NK-92 treated with Interleukin-12 subunit alpha and Interleukin-12 subunit beta, amount 100 ng/mL, for 24 hours (cell line): ENCODE data around the gene ERVK3-1.
"Not testable (repeated sequence)": the region's sequence is repeated elsewhere in the genome, so short reads cannot be mapped to it uniquely, and the experiment has no call there.

Source experiments
- DNase-seq: peaks from one replicate; lab custom pipeline; 2025; lab: John Stamatoyannopoulos, UW

ERVK3-1 gene

DNA sequence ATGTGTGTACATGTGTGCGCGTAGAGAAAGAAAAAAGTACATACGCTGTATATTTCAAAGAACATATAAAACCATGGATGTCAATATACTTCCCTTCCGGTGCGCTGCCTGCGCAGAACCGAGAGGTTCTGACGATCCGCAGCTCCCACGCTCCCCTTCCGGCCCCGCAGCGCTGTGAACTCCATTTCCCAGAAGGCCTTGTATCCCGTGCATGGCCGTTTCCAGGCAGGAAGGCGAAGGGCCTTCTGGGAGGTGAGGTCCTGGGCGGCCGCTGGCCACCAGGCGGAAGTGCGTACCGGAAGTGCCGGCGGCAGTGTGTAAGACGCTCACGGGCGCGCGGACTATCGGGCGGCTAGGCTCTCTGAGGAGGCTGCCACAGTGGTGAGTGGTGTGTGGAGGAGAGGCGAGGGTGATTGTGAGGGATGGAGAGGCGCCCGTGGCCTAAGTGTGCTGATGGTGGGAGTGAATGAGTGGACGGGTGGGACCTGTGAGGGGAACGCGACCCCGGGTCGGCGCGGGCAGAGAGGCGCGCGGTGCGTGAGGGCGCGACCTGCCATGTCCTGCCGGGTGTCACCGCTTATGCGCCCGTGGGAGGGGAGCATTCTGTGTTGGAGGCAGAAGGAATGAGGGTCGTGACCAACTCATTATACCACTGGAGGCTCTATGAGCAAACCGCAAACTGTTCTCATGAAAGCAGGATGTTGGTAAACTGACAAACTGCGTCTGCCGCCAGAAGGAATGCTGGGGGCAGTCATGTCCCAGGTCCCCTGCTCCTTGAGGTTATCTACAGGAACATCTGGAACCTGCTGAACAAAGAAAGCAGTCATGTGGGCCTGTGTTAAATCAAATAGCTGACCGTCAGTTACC lies at the start of gene ERVK3-1:
Gene ERVK3-1, plus strand, starts transcription at position 313 of the 867 bp plus-strand sequence. CDS start 6,792 bp downstream, outside the sequence.
- DNase-seq, result peak; percentile 90

- DNase-seq, result not testable (repeated sequence)
Measured at GRCh38 chr19:58258259-58258658, 46.9 kb upstream of the ERVK3-1 start.

GRCh38 chr19:58261600-58261967 lies 43.6 kb upstream of the ERVK3-1 start:
- DNase-seq, result no peak

- DNase-seq, result no peak
Measured at GRCh38 chr19:58261968-58262921, 42.9 kb upstream of the ERVK3-1 start.

DNA sequence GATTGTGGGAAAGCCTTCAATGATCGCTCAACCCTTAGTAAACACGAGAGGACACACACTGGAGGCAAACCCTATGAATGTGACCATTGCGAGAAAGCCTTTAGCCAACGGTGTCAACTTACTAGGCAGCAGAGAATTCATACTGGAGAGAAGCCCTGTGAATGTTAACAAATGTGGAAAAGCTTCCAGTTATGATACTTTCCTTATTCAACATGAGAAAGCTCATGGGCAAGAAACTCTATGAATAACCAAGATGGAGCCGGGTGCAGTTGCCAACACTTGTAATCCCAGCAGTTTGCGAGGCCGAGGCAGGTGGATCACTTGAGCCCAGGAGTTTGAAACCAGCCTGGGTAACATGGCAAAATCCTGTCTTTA lies 42.3 kb upstream of the ERVK3-1 start:
- DNase-seq, result no peak

GRCh38 chr19:58265100-58265499 lies 40.1 kb upstream of the ERVK3-1 start:
- no peak for DNase-seq

- no peak for DNase-seq
Measured at GRCh38 chr19:58268344-58268743, 36.8 kb upstream of the ERVK3-1 start.

DNA sequence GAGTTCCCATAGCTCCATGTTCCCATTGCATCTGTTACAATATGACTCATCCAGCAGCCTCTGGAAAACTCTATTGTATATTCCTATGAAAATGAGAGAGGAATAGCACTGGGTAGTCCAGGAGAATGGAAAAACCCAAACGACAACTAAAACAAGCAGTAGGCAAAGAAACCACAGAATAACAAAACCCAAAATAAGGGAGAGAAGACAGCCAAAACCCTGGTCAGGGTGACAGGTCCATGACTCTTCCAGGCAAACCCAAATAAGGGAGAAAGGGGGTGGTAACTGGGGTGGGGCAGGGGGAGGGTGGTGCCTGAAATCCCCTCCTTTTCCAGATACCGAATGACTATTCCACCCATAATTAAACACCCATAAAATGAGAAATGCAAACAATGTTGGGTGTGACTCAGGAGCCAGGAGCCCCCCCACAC lies 30.4 kb upstream of the ERVK3-1 start:
- no peak for DNase-seq

GRCh38 chr19:58275564-58275963 lies 29.6 kb upstream of the ERVK3-1 start:
- no peak for DNase-seq

- no peak for DNase-seq
Measured at GRCh38 chr19:58277197-58277596, 28.0 kb upstream of the ERVK3-1 start.

GRCh38 chr19:58277748-58278540 lies 27.2 kb upstream of the ERVK3-1 start:
- no peak for DNase-seq

DNA sequence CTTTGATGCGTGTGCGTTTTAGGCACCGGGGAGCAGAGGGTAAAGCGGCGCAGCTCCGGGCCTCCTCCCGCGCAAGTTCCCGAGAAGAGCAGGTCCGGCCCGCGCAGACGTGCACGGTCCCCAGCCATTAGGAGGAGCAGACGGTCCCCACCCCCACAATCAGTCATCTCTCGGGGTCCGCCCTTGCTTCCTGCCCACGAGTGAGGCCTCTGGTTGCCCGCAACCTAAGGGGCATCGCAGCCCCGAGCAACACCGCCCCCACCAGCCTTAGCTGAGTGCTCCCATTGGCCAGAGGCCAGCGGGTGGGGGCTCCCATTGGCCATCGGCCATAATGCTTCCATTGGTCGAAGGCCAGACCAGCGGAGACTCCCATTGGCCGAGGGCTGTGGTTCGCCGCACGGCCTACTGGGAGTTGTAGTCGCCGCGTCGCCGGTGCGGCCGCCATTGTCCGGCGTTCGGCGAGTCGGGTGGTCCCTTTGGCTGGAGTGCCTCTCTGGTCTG lies 26.6 kb upstream of the ERVK3-1 start, which contains the start of gene ZNF8:
Gene ZNF8, plus strand, starts transcription at position 415 of the 501 bp plus-strand sequence. CDS start 127 bp downstream, outside the sequence.
- DNase-seq, result peak; percentile 87

DNA sequence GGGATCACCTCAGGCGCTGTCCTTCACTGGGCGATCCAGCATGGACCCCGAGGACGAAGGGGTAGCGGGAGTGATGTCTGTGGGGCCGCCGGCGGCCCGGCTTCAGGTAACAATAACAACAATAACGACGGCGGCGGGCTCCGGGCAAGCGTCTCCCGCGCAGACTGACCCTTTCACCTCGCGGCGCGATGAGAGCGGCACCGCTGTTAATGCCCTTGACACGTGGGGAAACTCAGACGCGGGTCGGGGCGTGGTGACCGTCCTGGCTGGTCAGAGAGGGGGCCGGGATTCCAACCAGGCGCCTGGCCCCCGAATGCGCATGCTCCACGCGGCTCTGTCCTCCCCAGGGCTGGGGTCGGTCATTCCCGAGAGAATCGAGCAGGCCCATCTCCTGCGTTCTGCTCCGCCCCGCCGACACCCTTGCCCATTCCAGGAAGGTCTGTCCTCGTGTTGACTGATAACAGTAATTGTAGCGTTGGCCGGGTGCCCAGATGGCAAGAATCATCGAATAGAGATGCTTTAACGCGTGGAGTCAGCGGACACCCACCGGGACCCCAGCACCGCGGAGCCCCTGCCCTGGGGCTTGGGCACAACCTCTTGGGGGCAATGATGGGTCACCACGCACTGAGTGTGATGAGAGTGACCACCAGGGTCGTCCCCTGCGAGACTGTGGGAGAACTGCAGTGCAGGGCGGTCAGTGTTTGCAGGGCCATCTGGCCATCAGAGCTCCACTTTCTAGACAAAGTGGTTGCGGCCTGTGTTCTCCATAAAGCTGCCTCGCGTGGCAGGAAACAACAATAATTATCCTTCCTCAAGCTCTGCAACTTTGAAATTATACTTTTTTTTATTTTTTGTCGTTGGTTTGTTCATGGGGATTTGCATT lies 25.9 kb upstream of the ERVK3-1 start:
- peak; percentile 17 for DNase-seq

DNA sequence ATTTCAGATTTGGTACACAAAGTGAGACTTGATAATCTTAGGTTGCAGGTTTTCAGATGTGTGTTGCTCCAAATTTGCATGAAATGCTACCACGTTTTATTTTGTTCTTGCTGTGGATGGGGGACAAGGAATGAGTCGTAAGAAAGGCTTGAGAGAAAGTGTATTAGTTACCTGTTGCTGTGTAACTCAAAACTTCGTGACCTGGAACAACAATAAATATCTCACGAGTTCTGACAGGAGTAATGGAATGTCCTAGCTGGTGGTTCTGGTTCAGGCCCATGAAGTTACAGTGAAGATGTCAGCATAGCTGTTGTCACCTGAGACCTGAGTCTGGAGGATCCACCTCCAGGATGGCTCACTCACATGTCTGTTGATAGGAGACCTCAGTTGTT lies 25.3 kb upstream of the ERVK3-1 start:
- no peak for DNase-seq

- no peak for DNase-seq
Measured at GRCh38 chr19:58284199-58284598, 21.0 kb upstream of the ERVK3-1 start.

- DNase-seq, result no peak
Measured at GRCh38 chr19:58291943-58292342, 13.2 kb upstream of the ERVK3-1 start.

DNA sequence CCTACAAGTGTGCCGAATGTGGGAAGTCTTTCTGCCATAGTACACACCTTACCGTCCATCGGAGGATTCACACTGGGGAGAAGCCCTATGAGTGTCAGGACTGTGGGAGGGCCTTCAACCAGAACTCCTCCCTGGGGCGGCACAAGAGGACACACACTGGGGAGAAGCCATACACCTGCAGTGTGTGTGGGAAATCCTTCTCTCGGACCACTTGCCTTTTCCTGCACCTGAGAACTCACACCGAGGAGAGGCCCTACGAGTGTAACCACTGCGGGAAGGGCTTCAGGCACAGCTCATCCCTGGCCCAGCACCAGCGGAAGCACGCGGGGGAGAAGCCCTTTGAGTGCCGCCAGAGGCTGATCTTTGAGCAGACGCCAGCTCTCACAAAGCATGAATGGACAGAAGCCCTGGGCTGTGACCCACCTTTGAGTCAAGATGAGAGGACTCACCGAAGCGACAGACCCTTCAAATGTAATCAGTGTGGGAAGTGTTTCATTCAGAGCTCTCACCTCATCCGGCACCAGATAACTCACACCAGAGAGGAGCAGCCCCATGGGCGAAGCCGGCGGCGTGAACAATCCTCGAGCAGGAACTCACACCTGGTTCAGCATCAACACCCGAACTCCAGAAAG lies 10.3 kb upstream of the ERVK3-1 start:
- no peak for DNase-seq

DNA sequence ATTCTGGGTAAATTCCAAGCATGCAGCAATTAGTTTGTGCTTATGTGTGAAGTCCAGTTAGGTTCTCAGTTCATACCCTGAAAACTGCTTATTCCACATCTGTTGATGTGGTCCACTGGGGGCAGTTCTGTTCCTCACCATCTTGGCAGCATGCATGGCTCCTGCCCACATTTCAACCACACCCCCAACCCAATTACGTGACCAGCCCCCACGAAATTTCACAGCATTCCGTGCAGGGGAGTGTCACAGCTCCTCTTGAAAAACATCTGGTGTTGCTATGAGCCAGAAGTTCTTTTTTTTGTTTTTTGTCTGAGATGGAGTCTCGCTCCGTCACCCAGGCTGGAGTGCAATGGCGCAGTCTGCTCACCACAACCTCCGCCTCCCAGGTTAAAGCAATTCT lies 9.1 kb upstream of the ERVK3-1 start:
- DNase-seq, result no peak

- no peak for DNase-seq
Measured at GRCh38 chr19:58300620-58301019, 4.6 kb upstream of the ERVK3-1 start.

DNA sequence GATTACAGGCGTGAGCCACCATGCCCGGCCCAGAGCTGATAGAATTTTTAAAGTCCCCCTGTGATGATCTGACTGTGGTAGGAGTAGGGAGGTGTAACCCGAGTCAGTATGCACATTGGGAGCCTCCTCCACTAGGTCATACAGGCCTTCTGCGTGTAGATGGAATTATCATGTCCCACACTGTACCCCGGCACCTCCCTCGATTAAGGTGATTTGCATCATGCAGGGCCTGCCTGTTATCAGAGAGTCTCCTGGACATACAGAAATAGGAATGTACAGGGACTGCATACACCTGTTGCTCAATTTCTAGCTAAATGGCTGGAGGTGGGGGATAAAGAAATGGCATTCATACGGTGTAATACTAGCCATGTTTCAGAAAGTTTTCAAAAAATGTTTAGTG lies 922 bp upstream of the ERVK3-1 start:
- DNase-seq, result no peak
